Vagina (tissue), 2 donors: ENCODE measurements around the gene UCHL3. TPM values are rescaled to one million over a fixed set of nuclear protein-coding genes. Genes with fewer than 3 reads are reported as not detected.

Experiments used
- DNase-seq, 2 donors: peaks; one replicate each; pipeline ENCODE4 v3.0.0-alpha.2; 2017; ENCODE audit errors: extremely low spot score in 2 of 2
- H3K27ac ChIP-seq: fragments of 200-600 bp; sonication (generic); one replicate; pipeline ENCODE4 v1.5.1; 2019
- H3K27me3 ChIP-seq: fragments of 200-600 bp; sonication (generic); one replicate; pipeline ENCODE4 v1.5.1; 2019
- H3K36me3 ChIP-seq, 2 donors: fragments of 200-600 bp; sonication (generic); one replicate each; pipeline ENCODE4 v1.5.1; 2017 to 2019
- H3K4me1 ChIP-seq: fragments of 200-600 bp; sonication (generic); one replicate; pipeline ENCODE4 v1.5.1; 2019
- H3K4me3 ChIP-seq, 2 donors: fragments of 200-600 bp; sonication (generic); 1 replicate in 1 of 2; 2 replicates in 1 of 2; pipeline ENCODE4 v1.5.1; 2016 to 2019
- H3K9me3 ChIP-seq: fragments of 200-600 bp; sonication (generic); one replicate; pipeline ENCODE4 v1.5.1; 2019
- POLR2A ChIP-seq, 2 donors: fragments of 450-650 bp; IDR thresholded peaks; one replicate each; pipeline ENCODE4 v1.6.1; 2017; ENCODE audit warnings: antibody characterized with exemption in 2 of 2, mild to moderate bottlenecking in 2 of 2, moderate library complexity in 2 of 2
- POLR2AphosphoS5 ChIP-seq, 2 donors: sonication (generic); formaldehyde crosslinking; IDR thresholded peaks; one replicate each; pipeline ENCODE4 v1.9.0; 2017; ENCODE audit warnings: antibody characterized with exemption in 2 of 2, mild to moderate bottlenecking in 2 of 2, low read depth in 1 of 2; ENCODE audit not compliant: insufficient read depth in 1 of 2
- intact Hi-C: fragments of 100-400 bp; cut with DNase I; formaldehyde crosslinking; loops from one replicate; pipeline ENCODE4 v1.15.1; 2023
- total RNA-seq: library from RNA; depleted of rRNA; stranded (reverse); fragments of >200 nt; gene quantifications from one replicate; pipeline ENCODE4 v1.2.3, GENCODE V29; 2016
- TF ChIP-seq, protein P1 (sequence below), 3 experiments: fragments of 450-650 bp in 2 of 3; fragments of 200-600 bp in 1 of 3; sonication (generic) in 1 of 3; IDR thresholded peaks; one replicate each; pipeline ENCODE4 v1.5.1; 2017 to 2019; ENCODE audit warnings: antibody characterized with exemption in 3 of 3, mild to moderate bottlenecking in 2 of 3, moderate library complexity in 2 of 3

UCHL3 gene
- total RNA-seq, 1 donor from 2014 or later, result 5.6 TPM

- H3K36me3 ChIP-seq, result no peaks in the 10 kb centered on the region
- no peak overlapping the region for H3K27ac ChIP-seq
- intact Hi-C loops, result no loop called here
- TF ChIP-seq, protein P1, sequence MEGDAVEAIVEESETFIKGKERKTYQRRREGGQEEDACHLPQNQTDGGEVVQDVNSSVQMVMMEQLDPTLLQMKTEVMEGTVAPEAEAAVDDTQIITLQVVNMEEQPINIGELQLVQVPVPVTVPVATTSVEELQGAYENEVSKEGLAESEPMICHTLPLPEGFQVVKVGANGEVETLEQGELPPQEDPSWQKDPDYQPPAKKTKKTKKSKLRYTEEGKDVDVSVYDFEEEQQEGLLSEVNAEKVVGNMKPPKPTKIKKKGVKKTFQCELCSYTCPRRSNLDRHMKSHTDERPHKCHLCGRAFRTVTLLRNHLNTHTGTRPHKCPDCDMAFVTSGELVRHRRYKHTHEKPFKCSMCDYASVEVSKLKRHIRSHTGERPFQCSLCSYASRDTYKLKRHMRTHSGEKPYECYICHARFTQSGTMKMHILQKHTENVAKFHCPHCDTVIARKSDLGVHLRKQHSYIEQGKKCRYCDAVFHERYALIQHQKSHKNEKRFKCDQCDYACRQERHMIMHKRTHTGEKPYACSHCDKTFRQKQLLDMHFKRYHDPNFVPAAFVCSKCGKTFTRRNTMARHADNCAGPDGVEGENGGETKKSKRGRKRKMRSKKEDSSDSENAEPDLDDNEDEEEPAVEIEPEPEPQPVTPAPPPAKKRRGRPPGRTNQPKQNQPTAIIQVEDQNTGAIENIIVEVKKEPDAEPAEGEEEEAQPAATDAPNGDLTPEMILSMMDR (IDR thresholded peaks at IDR 0.05), result no peak
- TF ChIP-seq POLR2A (IDR thresholded peaks at IDR 0.05) (no peak), POLR2AphosphoS5 (IDR thresholded peaks at IDR 0.05; ENCODE audit: insufficient read depth in 1 of 2, low read depth in 1 of 2) (no peak)
- no peak overlapping the region for H3K4me3 ChIP-seq
- DNase-seq, result no peak
- no peaks in the 10 kb centered on the region for H3K9me3 ChIP-seq
- no peaks in the 10 kb centered on the region for H3K4me1 ChIP-seq
- no peaks in the 10 kb centered on the region for H3K27me3 ChIP-seq
Measured at GRCh38 chr13:75643693-75644092, 94.1 kb downstream of the UCHL3 start.

DNA sequence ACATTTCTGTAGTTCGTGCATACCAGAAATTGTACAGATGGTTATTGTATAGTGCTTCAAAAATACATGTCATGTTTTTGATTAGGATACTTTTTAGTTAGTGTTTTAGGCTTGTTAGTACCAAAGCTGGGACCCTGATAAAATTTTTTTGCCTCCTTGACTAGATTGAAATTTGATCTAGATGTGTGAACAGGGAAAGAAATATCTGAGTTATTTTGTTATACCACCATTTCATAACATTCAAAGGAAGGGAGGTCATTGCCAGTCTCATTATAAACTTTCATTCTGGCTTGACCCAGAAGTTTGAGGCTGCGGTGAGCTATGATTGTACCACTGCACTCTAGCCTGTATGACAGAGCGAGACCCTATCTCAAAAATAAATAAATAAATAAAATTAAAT is 95.5 kb downstream of the UCHL3 start:
- DNase-seq, result no peak
- no peak overlapping the region for H3K27ac ChIP-seq
- TF ChIP-seq, protein P1 (IDR thresholded peaks at IDR 0.05), result no peak
- TF ChIP-seq POLR2A (IDR thresholded peaks at IDR 0.05), result no peak
- TF ChIP-seq POLR2AphosphoS5 (IDR thresholded peaks at IDR 0.05; ENCODE audit: insufficient read depth in 1 of 2, low read depth in 1 of 2), result no peak
- no peak overlapping the region for H3K4me3 ChIP-seq
- H3K36me3 ChIP-seq, result no peaks in the 10 kb centered on the region
- no peaks in the 10 kb centered on the region for H3K27me3 ChIP-seq
- no peaks in the 10 kb centered on the region for H3K4me1 ChIP-seq
- intact Hi-C loops, result no loop called here
- H3K9me3 ChIP-seq, result no peaks in the 10 kb centered on the region

- Histone ChIP-seq H3K9me3 (no peaks in the 10 kb centered on the region), H3K36me3 (no peaks in the 10 kb centered on the region), H3K4me3 (no peak overlapping the region), H3K4me1 (no peaks in the 10 kb centered on the region), H3K27me3 (no peaks in the 10 kb centered on the region), H3K27ac (no peak overlapping the region)
- intact Hi-C loops, result no loop called here
- no peak for DNase-seq
- no peak for TF ChIP-seq POLR2AphosphoS5 (IDR thresholded peaks at IDR 0.05; ENCODE audit: insufficient read depth in 1 of 2, low read depth in 1 of 2)
- TF ChIP-seq, protein P1 (IDR thresholded peaks at IDR 0.05), result no peak
- no peak for TF ChIP-seq POLR2A (IDR thresholded peaks at IDR 0.05)
Measured at GRCh38 chr13:75647126-75647784, 97.7 kb downstream of the UCHL3 start.

DNA sequence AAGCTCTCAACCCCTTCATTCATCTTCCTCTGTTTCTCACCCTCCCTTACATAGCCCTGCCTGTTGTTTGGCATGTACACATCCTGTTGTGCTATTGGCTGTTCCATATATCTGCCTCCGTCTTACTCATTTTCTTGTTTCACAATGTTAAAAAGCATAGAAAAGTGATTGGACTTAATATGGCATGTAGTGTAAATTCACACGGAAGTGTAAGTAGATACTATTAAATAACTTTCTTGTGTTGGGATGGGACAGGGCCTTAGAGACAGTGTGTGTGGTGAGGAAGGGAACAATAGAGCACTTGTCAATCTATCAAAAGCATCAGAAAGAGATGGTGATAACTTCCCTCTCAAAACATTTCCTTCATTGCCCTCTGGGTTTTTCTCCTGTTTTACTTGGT is 98.9 kb downstream of the UCHL3 start:
- DNase-seq, result no peak
- intact Hi-C loops, result no loop called here
- H3K4me3 ChIP-seq, result no peak overlapping the region
- H3K36me3 ChIP-seq, result no peaks in the 10 kb centered on the region
- no peaks in the 10 kb centered on the region for H3K27me3 ChIP-seq
- H3K4me1 ChIP-seq, result no peaks in the 10 kb centered on the region
- TF ChIP-seq POLR2AphosphoS5 (IDR thresholded peaks at IDR 0.05; ENCODE audit: insufficient read depth in 1 of 2, low read depth in 1 of 2), result no peak
- TF ChIP-seq POLR2A (IDR thresholded peaks at IDR 0.05), result no peak
- TF ChIP-seq, protein P1 (IDR thresholded peaks at IDR 0.05), result no peak
- H3K27ac ChIP-seq, result no peak overlapping the region
- H3K9me3 ChIP-seq, result no peaks in the 10 kb centered on the region

- TF ChIP-seq POLR2AphosphoS5 (IDR thresholded peaks at IDR 0.05; ENCODE audit: insufficient read depth in 1 of 2, low read depth in 1 of 2) (no peak), POLR2A (IDR thresholded peaks at IDR 0.05) (no peak)
- TF ChIP-seq, protein P1 (IDR thresholded peaks at IDR 0.05), result no peak
- H3K36me3 ChIP-seq, result no peaks in the 10 kb centered on the region
- no peaks in the 10 kb centered on the region for H3K9me3 ChIP-seq
- H3K27ac ChIP-seq, result no peak overlapping the region
- intact Hi-C loops, result no loop called here
- H3K4me3 ChIP-seq, result no peak overlapping the region
- no peaks in the 10 kb centered on the region for H3K4me1 ChIP-seq
- no peaks in the 10 kb centered on the region for H3K27me3 ChIP-seq
- no peak for DNase-seq
Measured at GRCh38 chr13:75651013-75651412, 101.4 kb downstream of the UCHL3 start.
